ENCODE measurements around the gene ABT1.

The ABT1 gene

DNA sequence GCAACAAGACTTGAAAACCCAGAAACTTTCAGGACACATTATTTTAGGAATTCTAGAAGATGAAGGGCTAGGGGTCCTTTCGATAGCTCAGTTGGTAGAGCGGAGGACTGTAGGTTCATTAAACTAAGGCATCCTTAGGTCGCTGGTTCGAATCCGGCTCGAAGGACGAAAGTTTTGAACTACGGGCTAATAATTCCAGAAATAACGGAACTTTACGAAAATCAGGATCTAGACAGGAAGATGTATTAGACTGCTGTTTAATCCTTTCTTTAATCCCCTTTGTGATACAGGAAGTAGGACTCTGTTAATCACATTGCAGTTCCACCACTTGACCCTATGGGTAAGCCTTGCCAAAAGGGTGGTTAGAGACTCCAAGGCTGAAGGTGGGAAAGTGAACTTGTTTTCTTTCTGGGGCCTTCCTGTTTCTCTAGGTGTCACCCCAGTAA is 21.2 kb upstream of the ABT1 start:
- no peak for DNase-seq

DNA sequence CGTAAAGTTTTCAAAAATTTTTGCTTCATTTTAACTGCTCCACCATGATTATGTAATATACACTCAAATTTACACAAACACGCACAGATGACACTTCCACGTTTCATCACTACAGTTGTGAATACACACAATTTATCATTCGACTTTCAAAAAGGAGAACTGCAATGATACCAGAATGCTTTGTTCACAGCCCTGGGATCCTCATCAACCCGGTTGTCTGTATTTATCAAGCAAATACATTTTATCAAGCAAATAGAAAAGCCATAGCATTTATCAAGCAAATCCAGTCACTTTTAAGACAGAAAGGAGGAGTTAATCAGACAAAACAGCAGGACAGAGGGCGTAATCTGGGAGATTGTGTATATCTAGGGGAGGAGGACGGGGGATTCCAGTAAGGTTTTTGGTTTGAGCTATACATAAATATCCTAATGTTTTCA is 20.3 kb upstream of the ABT1 start:
- no peak for DNase-seq

DNA sequence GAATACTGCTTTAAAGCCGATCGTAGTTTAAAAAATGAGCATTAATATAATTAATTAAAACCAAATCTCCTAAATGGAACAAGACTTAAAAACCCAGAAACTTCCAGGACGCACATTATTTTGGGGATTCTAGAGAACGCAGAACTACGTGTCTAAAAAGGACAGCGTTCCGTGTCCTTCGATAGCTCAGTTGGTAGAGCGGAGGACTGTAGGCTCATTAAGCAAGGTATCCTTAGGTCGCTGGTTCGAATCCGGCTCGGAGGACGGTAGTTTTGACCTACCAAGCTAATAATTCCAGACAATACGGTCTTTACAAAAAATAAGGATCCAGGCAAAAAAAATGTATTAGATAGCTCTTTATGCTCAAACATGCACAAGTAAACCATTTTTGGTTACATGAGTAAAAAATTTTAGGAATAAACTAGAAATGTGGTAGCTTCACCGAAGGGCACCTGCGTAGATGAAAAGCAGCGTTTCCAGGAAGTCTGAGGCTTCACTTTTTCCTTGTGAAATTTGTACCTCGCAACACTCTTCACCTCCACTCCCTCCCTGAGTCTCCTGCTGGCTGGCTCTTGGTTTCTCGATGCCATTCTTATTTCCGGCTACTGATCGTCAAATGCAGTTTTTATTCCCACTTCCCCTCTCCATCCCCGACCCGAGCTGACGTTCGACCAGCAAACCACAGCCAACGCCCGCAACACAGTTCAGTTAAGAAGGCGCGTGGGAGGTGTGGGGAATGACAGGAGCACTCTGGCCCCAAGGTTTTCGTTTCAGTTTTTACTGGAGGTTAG is 19.6 kb upstream of the ABT1 start:
- peak; percentile 77 for DNase-seq

DNA sequence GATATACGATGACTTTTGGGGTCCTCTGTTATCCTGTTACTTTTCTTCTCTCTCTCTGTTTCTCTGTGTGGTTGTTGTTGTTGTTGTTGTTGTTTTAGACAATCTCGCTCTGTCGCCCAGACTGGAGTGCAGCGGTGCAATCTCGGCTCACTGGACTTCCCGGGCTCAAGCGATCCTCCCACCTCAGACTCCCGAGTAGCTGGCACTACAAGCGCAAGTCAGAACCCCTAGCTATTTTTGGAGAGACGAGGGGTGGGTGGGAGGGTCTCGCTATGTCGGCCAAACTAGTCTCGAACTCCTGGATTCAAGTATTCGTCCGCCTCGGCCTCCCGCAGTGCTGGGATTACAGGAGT is 19.1 kb upstream of the ABT1 start:
- no peak for DNase-seq

DNA sequence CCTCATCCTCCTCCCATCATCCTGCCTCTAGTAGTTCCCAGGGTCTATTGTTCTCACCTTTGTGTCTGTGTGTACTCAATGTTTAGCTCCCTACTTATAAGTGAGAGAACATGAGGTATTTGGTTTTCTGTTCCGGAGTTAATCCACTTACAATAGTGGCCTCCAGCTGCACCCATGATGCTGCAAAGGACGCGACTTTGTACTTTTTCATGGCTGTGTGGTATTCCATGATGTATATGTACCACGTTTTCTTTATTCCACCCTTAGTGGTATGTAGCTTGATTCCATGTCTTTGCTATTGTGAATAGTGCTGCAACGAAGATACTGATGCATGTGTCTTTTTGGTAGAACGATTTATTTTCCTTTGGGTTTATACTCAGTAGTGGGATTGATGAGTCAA is 18.5 kb upstream of the ABT1 start:
- DNase-seq = no peak

DNA sequence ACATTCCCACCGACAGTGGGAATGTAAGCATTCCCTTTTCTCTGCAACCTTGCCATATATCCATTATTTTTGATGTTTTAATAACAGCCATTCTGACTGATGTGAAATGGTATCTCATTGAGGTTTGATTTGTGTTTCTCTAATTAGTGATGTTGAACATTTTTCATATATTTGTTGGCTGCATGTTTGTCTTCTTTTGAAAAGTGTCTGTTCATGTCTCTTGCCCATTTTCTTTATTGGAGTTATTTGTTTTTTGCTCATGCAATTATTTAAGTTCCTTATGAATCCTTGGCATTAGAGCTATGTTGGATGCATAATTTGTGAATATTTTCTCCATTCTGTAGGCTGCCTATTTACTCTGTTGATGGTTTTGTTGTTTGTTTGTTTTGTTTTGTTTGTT is 18.0 kb upstream of the ABT1 start:
- no peak for DNase-seq

DNA sequence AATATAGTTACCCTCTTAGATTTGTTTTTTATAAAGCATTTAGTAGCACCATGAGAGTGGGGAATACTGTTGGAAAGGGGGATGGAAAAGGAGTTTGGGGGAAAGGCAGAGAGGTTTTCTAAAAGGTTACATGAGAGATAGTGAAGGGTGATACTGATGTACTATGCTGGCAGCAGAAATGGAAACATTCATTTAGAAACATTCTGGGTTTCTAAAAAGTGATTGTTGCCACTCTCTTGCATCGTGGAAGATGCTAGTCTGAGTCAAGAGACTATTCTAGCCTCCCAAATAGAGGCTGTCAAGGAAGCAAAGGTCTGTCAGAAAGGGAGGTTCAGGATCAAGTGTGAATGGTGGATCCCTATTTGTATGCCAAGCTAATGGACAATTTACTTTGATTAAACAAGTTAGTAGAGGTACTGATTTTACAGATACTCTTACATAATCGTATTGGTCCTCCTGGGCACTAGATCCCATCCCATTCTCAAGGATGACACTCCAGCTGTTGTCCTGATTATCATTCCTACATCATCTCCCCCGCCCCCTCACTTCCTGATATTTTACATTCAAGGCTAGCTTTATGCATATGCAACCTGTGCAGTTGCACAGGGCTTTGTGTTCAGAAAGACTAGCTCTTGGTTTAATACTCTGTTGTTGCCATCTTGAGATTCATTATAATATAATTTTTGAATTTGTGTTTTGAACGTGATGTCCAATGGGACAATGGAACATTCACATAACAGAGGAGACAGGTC is 15.4 kb upstream of the ABT1 start:
- DNase-seq = no peak

DNA sequence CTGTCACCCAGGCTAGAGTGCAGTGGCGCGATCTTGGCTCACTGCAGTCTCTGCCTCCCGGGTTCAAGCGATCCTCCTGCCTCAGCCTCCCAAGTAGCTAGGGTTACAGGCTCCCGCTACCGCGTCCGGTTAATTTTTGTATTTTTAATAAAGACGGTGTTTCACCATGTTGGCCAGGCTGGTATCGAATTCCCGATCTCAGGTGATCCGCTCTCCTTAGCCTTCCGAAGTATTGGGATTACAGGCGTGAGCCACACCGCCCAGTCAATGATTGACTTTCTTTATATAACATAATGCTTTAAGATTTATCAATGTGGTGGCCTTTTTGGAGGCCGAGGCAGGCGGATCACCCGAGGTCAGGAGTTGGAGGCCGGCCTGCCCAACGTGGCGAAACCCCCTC is 7.8 kb upstream of the ABT1 start:
- no peak for DNase-seq

DNA sequence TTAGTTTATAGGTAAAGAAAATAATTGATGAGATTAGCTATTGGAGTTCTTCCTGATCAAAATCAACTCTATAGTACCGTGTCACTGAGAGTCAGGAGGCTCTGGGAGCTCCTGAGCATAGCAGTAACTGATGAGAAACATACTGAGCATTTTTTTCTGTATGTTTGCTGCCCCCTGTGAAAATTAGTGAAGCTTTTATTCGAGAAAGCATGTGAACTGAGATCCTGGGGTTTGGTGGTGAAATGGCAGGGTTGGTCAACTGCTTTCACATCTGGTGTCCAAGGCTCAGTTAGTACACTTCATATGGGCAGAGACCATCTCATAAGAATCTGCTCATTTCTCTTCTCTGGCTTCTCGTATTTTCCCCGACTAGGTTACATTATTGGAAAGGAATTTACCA is 4.1 kb upstream of the ABT1 start:
- no peak for DNase-seq

DNA sequence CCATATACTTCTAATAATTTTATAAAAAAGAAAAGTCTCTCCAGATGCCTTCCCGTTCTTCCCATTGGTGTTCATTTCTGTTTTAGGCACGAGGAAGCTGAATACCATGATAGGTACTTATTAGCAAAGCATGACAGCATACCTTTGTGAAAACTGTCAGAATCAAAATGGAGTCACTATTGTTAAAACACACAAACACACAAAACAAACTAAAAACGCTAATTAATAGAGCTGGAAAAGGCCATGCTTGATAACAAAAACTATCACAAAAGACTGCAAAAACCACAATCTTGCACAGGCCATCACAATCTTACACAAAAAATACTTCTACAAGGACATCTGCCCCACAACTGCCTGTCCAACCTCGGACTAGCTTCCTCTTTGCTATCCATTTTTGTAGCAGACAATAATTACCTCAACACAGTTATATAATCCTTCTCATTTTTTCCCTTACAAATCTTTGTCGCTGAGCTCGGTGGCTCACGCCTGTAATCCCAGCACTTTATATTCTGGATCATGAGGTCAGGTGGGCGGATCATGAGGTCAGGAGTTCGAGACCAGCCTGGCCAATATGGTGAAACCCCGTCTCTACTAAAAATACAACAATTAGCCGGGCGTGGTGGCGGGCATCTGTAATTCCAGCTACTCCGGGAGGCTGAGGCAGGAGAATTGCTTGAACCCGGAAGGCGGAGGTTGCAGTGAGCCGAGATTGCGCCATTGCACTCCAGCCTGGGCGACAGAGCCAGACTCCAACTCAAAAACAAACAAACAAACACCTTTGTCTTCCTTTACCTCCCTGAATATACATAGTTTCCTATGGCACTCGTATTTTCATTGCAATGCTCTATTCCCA is 3.2 kb upstream of the ABT1 start:
- DNase-seq = no peak

DNA sequence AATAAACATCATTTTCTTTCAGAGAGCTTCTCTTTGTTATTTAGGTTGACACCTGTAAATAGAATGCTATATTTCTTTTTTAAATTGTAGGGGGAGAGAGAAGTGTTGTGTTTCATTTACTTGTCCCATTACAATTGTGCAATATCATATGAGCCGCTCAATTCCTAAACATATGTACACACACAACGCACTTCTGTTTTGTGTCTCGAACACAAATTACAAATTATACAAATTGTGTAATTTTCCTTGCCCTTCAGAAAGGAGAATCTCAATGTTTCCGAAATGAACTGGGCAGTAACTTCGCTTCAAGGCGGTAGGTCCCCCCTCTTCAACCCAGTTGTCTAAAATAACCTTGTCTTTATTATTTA is 2.6 kb upstream of the ABT1 start:
- DNase-seq = no peak

DNA sequence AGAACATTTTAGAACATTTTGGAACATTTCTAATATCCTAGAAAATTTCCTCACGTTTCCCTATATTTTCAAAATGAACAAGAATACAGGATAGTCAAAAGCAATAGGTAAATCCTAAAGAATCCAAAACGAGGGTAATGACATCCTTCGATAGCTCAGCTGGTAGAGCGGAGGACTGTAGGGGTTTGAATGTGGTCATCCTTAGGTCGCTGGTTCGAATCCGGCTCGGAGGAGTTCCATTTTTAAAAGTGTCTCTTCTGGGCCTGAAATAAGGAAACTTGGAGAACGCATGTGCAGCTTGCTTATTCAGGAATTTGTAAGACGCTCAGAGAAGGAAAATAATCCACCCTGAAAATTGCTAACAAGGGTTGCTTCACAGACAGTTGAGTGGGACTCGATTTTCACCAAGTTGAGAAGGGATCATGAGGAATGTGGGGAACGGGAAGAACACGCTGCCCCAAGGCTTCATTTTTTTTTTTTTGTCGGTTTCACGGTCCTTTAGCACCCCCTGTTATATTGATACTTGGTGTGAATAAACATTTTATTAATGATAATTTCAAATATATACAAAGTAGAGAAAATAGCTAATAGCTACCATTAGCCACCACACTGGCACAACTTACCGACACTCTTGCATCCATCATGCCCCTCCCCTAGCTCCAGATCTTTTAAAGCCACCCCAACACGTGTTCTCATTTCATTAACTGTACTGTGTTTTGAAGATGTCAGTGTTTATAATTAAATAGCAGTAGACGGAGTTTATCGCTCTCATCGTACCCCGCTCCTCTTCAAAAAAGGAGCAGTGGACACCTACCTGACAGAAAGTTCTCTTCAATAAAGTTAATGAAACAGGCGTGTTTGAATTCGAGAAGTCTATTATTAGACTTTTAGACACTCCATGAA is 1.8 kb upstream of the ABT1 start:
- peak; percentile 43 for DNase-seq

DNA sequence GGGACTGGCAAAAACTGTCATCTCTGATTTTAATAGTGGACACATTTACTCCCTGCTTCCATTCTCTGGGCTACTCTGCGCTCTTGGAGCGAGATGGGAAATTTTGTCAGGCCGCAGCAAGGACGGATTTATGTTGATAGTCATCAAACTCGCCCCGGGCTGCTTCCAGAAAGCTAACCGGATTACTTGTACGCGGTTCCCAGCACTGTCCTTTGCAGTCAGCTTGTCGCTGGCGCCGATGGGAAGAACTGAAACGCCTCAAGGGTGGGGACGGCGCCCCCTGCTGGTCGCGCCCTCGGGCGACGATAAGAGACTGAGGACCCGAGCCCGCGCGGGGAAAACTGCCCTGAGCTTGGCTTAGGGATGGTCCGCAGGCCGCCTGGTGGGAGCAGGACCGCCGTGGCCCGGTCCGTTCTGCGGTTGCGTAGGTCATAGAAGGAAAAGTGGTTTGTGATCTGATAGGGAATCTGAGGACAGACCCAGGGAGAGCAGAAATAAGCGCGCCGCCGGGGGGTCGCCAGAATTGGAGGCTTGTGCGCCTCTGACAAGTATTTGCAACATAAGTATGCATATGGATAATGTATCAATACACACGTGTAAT is 984 bp upstream of the ABT1 start:
- DNase-seq = peak; percentile 85

DNA sequence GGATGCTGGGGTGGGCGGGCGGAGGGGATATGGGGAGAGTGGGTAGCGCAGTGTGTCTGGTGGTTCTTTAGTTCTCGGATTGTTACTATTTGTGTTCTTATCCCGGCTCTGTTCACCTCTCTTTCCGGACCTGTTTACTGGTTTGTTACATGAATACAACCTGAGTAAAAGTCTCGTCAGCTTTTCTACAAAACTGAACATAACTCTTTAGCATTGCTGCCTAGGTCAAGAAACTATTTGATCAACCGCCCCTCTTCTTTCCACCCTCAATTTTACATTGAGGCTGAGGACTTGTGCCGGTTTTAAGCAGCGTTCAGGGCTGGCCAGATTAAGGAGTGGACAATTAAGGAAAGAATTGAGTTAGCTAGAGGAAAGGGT is 625 bp downstream of the ABT1 start:
- no peak for DNase-seq

DNA sequence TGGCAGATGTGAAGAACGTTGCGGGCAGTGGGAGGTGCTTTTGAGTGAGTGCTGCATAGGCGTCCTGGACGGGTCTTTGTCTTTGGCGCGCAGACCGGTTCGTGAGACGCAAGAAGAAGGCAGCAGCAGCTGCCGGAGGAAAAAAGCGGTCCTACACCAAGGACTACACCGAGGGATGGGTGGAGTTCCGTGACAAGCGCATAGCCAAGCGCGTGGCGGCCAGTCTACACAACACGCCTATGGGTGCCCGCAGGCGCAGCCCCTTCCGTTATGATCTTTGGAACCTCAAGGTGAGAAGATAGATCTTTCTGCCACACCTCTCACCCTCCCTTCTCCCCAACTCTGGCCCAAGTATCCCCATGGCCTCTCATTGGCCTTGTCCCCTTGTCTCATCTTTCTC is 1.1 kb downstream of the ABT1 start:
- no peak for DNase-seq

DNA sequence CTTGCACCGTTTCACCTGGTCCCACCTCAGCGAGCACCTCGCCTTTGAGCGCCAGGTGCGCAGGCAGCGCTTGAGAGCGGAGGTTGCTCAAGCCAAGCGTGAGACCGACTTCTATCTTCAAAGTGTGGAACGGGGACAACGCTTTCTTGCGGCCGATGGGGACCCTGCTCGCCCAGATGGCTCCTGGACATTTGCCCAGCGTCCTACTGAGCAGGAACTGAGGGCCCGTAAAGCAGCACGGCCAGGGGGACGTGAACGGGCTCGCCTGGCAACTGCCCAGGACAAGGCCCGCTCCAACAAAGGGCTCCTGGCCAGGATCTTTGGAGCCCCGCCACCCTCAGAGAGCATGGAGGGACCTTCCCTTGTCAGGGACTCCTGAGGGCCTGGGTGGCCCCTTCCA is 1.5 kb downstream of the ABT1 start:
- no peak for DNase-seq

DNA sequence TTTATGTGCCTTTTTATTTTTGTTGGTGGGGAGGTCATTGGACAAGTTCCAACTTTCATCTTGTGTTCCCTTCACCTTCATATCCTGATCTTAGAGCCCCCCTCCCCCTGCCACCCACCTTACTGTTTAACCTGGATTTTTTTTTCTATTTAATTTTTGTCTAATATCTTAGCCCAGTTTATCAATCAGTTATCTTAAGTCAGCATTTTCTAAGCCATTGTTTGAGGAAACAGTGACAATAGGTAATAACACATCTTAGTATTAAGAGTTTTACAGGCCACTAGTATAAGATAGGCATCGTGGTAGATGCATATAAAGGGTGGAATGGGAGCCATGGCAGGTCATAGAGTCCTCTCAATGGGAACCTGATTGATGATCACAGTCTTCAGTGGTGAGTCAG is 2.4 kb downstream of the ABT1 start:
- DNase-seq = no peak

DNA sequence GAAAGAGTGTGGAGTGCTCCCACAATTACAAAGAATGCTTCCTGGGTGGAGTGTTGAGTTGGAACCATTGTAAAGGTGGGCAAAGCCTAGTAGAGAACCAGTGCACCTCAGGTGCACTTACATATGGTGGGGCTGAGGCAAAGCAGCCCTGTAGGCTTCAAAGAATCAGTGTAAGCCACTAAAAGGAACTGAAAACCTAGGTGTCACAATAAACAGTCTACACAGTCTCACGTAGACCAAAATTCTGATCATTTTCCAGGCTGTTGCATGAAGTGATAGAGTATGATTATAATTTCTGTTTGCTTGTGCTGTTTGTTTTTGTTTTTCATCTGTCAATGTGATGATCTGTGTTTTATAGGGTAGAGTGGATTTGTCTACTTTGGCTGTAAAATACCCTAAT is 2.8 kb downstream of the ABT1 start:
- no peak for DNase-seq

DNA sequence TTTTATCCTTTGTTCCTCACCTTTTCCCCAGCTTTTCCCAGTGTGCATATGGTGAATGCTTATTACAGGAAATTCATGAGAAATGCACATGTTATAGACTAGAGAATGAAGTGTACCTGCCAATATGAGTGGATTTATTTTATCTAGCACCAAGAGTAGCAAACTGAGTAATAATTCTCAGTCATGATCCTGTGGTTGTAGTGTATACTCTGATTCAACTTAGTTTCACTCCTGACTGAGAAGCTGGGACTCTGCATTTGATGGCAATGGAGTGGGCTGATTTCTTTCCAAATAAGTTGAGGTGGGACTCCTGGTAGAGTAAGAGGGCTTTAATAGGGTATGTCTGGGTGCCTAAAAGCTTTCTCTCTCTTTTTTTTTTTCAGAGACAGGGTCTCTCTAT is 4.0 kb downstream of the ABT1 start:
- no peak for DNase-seq

DNA sequence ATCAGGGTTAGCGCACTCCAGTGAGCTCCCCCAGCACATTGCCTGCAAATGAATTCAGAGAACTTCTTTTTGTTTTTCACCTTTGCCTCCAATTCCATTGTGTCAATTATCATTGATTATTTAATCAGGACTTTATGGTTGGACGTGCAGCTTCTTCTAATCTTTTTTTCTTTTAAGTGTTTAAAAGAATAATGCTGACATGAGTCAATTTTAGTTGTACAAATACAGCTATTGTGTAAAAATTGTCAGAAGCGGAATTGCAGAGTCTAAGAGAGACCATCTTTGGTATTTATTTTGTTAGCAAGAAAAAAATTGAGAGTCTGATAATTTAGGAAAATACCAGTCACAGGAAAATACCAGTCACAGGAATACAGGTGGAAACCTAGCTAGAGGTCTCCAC is 5.5 kb downstream of the ABT1 start:
- DNase-seq = no peak

DNA sequence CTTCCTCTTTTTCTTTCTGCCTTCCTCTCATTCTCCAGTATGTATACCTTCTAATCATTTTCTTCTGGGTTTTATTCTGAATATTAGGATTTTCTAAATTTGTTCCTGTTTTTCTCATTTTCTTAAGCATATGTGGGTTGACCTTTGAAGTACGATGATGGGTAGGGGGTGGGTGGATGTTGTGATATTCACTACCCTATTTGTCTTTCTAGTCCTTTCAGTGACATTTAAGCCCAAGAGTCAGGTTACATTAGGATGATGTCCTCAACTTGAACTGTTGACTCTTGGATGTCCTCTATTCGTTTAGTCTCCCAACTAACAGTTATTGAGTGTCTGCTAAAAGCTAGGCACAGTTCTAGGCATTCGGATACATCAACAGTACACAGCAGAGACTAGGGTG is 7.3 kb downstream of the ABT1 start:
- DNase-seq = no peak

DNA sequence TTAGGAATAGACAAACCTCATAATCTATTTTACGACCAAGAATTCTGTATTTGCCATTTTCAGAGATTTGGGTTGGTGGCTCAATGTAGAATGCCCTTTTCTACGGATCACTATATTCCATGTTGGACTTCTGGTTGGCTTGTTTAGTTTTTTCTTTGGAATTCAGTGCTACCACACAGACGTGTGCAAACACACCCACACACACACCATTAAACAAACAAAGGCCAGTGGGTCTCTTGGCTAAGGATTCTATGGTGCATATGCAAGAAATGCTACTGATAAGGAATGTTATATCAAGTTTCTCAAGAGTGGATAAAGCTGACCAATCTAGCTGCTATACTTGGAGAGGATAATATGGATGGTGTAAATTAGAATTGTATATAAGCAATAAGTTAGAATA is 8.0 kb downstream of the ABT1 start:
- DNase-seq = no peak

All from CD4-positive, alpha-beta T cell treated with Interleukin-21 for 1 hour (primary cell).